LNCAP (cell line): ENCODE data around the gene DGCR8.

Source experiments
- CTCF ChIP-seq: fragments of 450-650 bp; IDR thresholded peaks from 2 replicates; pipeline ENCODE4 v1.5.1; 2017; ENCODE audit warnings: mild to moderate bottlenecking

Gene DGCR8

GRCh38 chr22:20086763-20087162 lies 6.7 kb downstream of the DGCR8 start:
- no peak for TF ChIP-seq CTCF

- TF ChIP-seq CTCF, result no peak
Observed at GRCh38 chr22:20087319-20088262, 7.5 kb downstream of the DGCR8 start.

GRCh38 chr22:20088263-20088648 lies 8.2 kb downstream of the DGCR8 start:
- no peak for TF ChIP-seq CTCF

- TF ChIP-seq CTCF, result no peak
Observed at GRCh38 chr22:20089226-20089976, 9.4 kb downstream of the DGCR8 start.

- TF ChIP-seq CTCF, result no peak
Observed at GRCh38 chr22:20089977-20090729, 10.1 kb downstream of the DGCR8 start.

- no peak for TF ChIP-seq CTCF
Observed at GRCh38 chr22:20090730-20091240, 10.7 kb downstream of the DGCR8 start.
